ENCODE data around the gene LAD1.

Gene LAD1

GRCh38 chr1:201422436-201423030 lies 23.4 kb upstream of the LAD1 start:
- Mint-ChIP-seq H3K4me3 (no peak overlapping the region), H3K27ac (no peak overlapping the region), H3K4me1 (no peaks in the 10 kb centered on the region), H3K27me3 (peaks cover 10% of the 10 kb centered on the region), H3K9me3 (no peaks in the 10 kb centered on the region), H3K36me3 (no peaks in the 10 kb centered on the region)
- no peak for ATAC-seq

GRCh38 chr1:201422026-201422425 lies 22.9 kb upstream of the LAD1 start:
- Mint-ChIP-seq H3K9me3 (no peaks in the 10 kb centered on the region), H3K4me1 (no peaks in the 10 kb centered on the region), H3K4me3 (no peak overlapping the region), H3K36me3 (no peaks in the 10 kb centered on the region), H3K27ac (no peak overlapping the region), H3K27me3 (peaks cover 15% of the 10 kb centered on the region)
- no peak for ATAC-seq

- ATAC-seq = no peak
- no peaks in the 10 kb centered on the region for H3K36me3 Mint-ChIP-seq
- H3K27ac Mint-ChIP-seq = no peak overlapping the region
- peaks cover 25% of the 10 kb centered on the region for H3K27me3 Mint-ChIP-seq
- no peak overlapping the region for H3K4me3 Mint-ChIP-seq
- no peaks in the 10 kb centered on the region for H3K9me3 Mint-ChIP-seq
- no peaks in the 10 kb centered on the region for H3K4me1 Mint-ChIP-seq
Observed at GRCh38 chr1:201421041-201421440, 21.9 kb upstream of the LAD1 start.

GRCh38 chr1:201420608-201421002 lies 21.5 kb upstream of the LAD1 start:
- H3K27me3 Mint-ChIP-seq = peaks cover 29% of the 10 kb centered on the region
- no peak overlapping the region for H3K4me3 Mint-ChIP-seq
- no peaks in the 10 kb centered on the region for H3K4me1 Mint-ChIP-seq
- ATAC-seq = no peak
- no peaks in the 10 kb centered on the region for H3K36me3 Mint-ChIP-seq
- no peak overlapping the region for H3K27ac Mint-ChIP-seq
- H3K9me3 Mint-ChIP-seq = no peaks in the 10 kb centered on the region

GRCh38 chr1:201419746-201420607 lies 20.9 kb upstream of the LAD1 start:
- no peaks in the 10 kb centered on the region for H3K36me3 Mint-ChIP-seq
- ATAC-seq = no peak
- no peaks in the 10 kb centered on the region for H3K4me1 Mint-ChIP-seq
- H3K27ac Mint-ChIP-seq = no peak overlapping the region
- H3K9me3 Mint-ChIP-seq = no peaks in the 10 kb centered on the region
- H3K4me3 Mint-ChIP-seq = no peak overlapping the region
- H3K27me3 Mint-ChIP-seq = peaks cover 35% of the 10 kb centered on the region

GRCh38 chr1:201419256-201419655 lies 20.1 kb upstream of the LAD1 start:
- Mint-ChIP-seq H3K36me3 (no peaks in the 10 kb centered on the region), H3K27ac (no peak overlapping the region), H3K9me3 (no peaks in the 10 kb centered on the region), H3K4me1 (no peaks in the 10 kb centered on the region), H3K27me3 (peaks cover 40% of the 10 kb centered on the region), H3K4me3 (no peak overlapping the region)
- ATAC-seq = no peak

- Mint-ChIP-seq H3K4me3 (no peak overlapping the region), H3K27me3 (peaks cover 40% of the 10 kb centered on the region)
Observed at GRCh38 chr1:201418461-201418860, 19.3 kb upstream of the LAD1 start.

GRCh38 chr1:201414051-201414738 lies 15.1 kb upstream of the LAD1 start:
- Mint-ChIP-seq H3K36me3 (no peaks in the 10 kb centered on the region), H3K27ac (no peak overlapping the region), H3K27me3 (peaks cover 62% of the 10 kb centered on the region), H3K4me3 (no peak overlapping the region), H3K9me3 (no peaks in the 10 kb centered on the region), H3K4me1 (no peaks in the 10 kb centered on the region)
- ATAC-seq = no peak

More at GRCh38 chr1:201418461-201418860, 19.3 kb upstream of the LAD1 start:
- ATAC-seq = no peak
- H3K4me1 Mint-ChIP-seq = no peaks in the 10 kb centered on the region
- H3K36me3 Mint-ChIP-seq = no peaks in the 10 kb centered on the region
- no peak overlapping the region for H3K27ac Mint-ChIP-seq
- no peaks in the 10 kb centered on the region for H3K9me3 Mint-ChIP-seq

- Mint-ChIP-seq H3K4me1 (peaks cover 12% of the 10 kb centered on the region), H3K27ac (no peak overlapping the region), H3K4me3 (no peak overlapping the region), H3K27me3 (peaks cover 52% of the 10 kb centered on the region), H3K9me3 (no peaks in the 10 kb centered on the region), H3K36me3 (no peaks in the 10 kb centered on the region)
- no peak for ATAC-seq
Observed at GRCh38 chr1:201411292-201411691, 12.2 kb upstream of the LAD1 start.

- H3K36me3 Mint-ChIP-seq = no peaks in the 10 kb centered on the region
- H3K27me3 Mint-ChIP-seq = peaks cover 34% of the 10 kb centered on the region
- no peaks in the 10 kb centered on the region for H3K9me3 Mint-ChIP-seq
- H3K4me1 Mint-ChIP-seq = peaks cover 12% of the 10 kb centered on the region
- no peak overlapping the region for H3K4me3 Mint-ChIP-seq
- H3K27ac Mint-ChIP-seq = no peak overlapping the region
- no peak for ATAC-seq
Observed at GRCh38 chr1:201409440-201409839, 10.3 kb upstream of the LAD1 start.

- Mint-ChIP-seq H3K4me3 (no peak overlapping the region), H3K9me3 (no peaks in the 10 kb centered on the region), H3K27ac (no peak overlapping the region), H3K27me3 (peaks cover 34% of the 10 kb centered on the region), H3K36me3 (no peaks in the 10 kb centered on the region), H3K4me1 (peaks cover 12% of the 10 kb centered on the region)
- ATAC-seq = no peak
Observed at GRCh38 chr1:201408834-201409200, 9.7 kb upstream of the LAD1 start.

- Mint-ChIP-seq H3K4me3 (no peak overlapping the region), H3K27ac (no peak overlapping the region), H3K27me3 (peaks cover 34% of the 10 kb centered on the region), H3K4me1 (peaks cover 12% of the 10 kb centered on the region), H3K36me3 (no peaks in the 10 kb centered on the region), H3K9me3 (no peaks in the 10 kb centered on the region)
- no peak for ATAC-seq
Observed at GRCh38 chr1:201408176-201408833, 9.2 kb upstream of the LAD1 start.

- Mint-ChIP-seq H3K27ac (peak overlapping the region; percentile 40), H3K27me3 (peaks cover 34% of the 10 kb centered on the region)
- peak; percentile 71 for ATAC-seq
Observed at GRCh38 chr1:201406831-201407406, 7.8 kb upstream of the LAD1 start.

GRCh38 chr1:201405484-201405831 lies 6.3 kb upstream of the LAD1 start:
- H3K27me3 Mint-ChIP-seq = peaks cover 24% of the 10 kb centered on the region
- H3K27ac Mint-ChIP-seq = peak overlapping the region; percentile 57
- peaks cover 12% of the 10 kb centered on the region for H3K4me1 Mint-ChIP-seq
- no peaks in the 10 kb centered on the region for H3K9me3 Mint-ChIP-seq
- peak; percentile 52 for ATAC-seq
- no peak overlapping the region for H3K4me3 Mint-ChIP-seq
- no peaks in the 10 kb centered on the region for H3K36me3 Mint-ChIP-seq

More at GRCh38 chr1:201406831-201407406, 7.8 kb upstream of the LAD1 start:
- Mint-ChIP-seq H3K36me3 (no peaks in the 10 kb centered on the region), H3K4me1 (peaks cover 12% of the 10 kb centered on the region), H3K9me3 (no peaks in the 10 kb centered on the region), H3K4me3 (peak overlapping the region; percentile 10)
